ENCODE results near the gene ZNF524.

The ZNF524 gene

GRCh38 chr19:55605207-55605636 lies 5.1 kb downstream of the ZNF524 start:
- peak overlapping the region; percentile 90 for H3K4me3 ChIP-seq (ENCODE audit: low read depth, low read length)
- no peaks in the 10 kb centered on the region; the same call in 1 of the 2 replicates for H3K4me1 ChIP-seq
- no peaks in the 10 kb centered on the region for H3K27me3 ChIP-seq
- H3K36me3 ChIP-seq, result peaks cover 7% of the 10 kb centered on the region
- no peak for TF ChIP-seq CTCF (IDR thresholded peaks at IDR 0.05; ENCODE audit: low read depth, low read length)
- no peaks in the 10 kb centered on the region for H3K9me3 ChIP-seq
- DNase-seq, result peak; percentile 98

DNA sequence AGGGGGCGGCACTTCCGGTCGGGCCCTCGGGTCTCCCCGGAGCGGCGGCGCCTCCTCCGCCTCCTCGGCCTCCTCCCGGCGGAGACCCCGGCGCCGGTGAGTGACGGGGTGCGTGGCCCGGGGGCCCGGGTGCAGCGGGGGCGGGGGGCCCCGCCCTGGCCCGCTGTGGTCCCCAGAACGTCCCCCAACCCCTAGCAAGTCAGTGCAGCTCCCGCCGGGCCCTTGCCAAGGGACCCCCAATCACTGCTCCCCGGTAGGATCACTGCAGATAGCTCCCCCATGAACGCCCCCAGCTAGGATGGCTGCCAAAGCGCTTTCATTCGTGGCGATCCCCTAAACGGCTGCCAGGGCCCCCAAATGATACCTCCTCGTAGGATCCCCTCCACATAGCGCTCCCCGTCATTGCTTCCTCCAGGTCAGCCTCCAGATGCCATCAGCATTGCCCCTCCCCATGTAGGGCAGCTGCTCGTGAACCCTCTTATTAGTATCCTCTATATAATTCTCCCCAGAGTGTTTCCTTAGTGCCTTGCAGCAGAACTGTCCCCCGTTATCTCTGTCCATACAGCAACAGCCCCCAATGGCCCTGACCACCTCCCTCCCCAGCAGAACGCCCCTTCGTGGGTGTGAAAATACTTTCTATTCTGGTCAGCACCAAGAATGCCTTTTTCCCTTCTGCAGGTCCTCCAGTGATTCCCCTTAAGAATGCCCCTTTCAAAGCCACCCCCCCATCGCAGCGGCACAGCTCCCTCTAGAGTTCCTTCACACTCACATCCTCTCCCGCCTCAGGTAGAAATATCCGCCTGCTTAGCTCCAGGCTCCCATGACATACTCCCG lies 5.8 kb downstream of the ZNF524 start, which contains the start of gene ZNF865:
Gene ZNF865 (plus strand): TSS at position 11 of the 834 bp plus-strand sequence. CDS start 7,972 bp downstream, outside the sequence.
- DNase-seq, result peak; percentile 79
- H3K4me3 ChIP-seq (ENCODE audit: low read depth, low read length), result peak within 1 kb of the TSS; percentile 90
- H3K9me3 ChIP-seq, result no peaks in the 10 kb centered on the region
- no peaks in the 10 kb centered on the region; the same call in 1 of the 2 replicates for H3K4me1 ChIP-seq
- peaks cover 7% of the 10 kb centered on the region for H3K36me3 ChIP-seq
- peak; percentile 90 for TF ChIP-seq CTCF (IDR thresholded peaks at IDR 0.05; ENCODE audit: low read depth, low read length)
- H3K27me3 ChIP-seq, result no peaks in the 10 kb centered on the region

- no peaks in the 10 kb centered on the region for H3K27me3 ChIP-seq
- H3K36me3 ChIP-seq, result peaks cover 7% of the 10 kb centered on the region
- H3K4me1 ChIP-seq, result no peaks in the 10 kb centered on the region; the same call in 1 of the 2 replicates
- no peak for TF ChIP-seq CTCF (IDR thresholded peaks at IDR 0.05; ENCODE audit: low read depth, low read length)
- H3K9me3 ChIP-seq, result no peaks in the 10 kb centered on the region
- H3K4me3 ChIP-seq (ENCODE audit: low read depth, low read length), result peak overlapping the region; percentile 90
- no peak for DNase-seq
Observed at GRCh38 chr19:55606471-55606787, 6.3 kb downstream of the ZNF524 start.

- peaks cover 7% of the 10 kb centered on the region for H3K36me3 ChIP-seq
- no peaks in the 10 kb centered on the region for H3K9me3 ChIP-seq
- no peaks in the 10 kb centered on the region for H3K27me3 ChIP-seq
- no peak overlapping the region; the same call in 1 of the 2 replicates for H3K4me3 ChIP-seq (ENCODE audit: low read depth, low read length)
- DNase-seq, result no peak
- H3K4me1 ChIP-seq, result no peaks in the 10 kb centered on the region; the same call in 1 of the 2 replicates
- no peak for TF ChIP-seq CTCF (IDR thresholded peaks at IDR 0.05; ENCODE audit: low read depth, low read length)
Observed at GRCh38 chr19:55606817-55607216, 6.7 kb downstream of the ZNF524 start.

DNA sequence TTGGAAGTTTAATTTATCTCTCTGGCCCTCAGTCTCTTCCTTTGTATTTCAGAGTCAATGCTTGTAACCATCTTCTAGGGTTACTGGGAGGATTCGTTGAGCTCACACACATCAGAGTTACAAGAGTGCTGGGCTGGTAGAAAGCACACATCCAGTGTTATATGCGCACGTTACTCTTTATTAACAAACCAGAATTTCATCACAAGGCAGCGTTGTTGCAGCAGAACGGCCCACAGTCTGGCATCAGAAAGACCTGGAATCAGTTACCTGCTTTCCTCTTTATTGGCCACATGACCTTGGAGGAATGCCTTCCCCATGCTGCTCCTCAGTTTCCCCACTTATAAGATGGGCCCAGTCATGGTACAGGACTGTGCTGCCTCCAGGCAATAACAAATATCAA lies 9.2 kb downstream of the ZNF524 start:
- no peaks in the 10 kb centered on the region; the same call in 1 of the 2 replicates for H3K4me1 ChIP-seq
- no peak for TF ChIP-seq CTCF (IDR thresholded peaks at IDR 0.05; ENCODE audit: low read depth, low read length)
- H3K4me3 ChIP-seq (ENCODE audit: low read depth, low read length), result no peak overlapping the region
- no peaks in the 10 kb centered on the region for H3K27me3 ChIP-seq
- H3K9me3 ChIP-seq, result no peaks in the 10 kb centered on the region
- no peak for DNase-seq
- peaks cover 7% of the 10 kb centered on the region for H3K36me3 ChIP-seq

All from BE2C (cell line).